HCT116 (cell line): ENCODE results near the gene RFLNA. TPM values are rescaled to one million over a fixed set of nuclear protein-coding genes. Genes with fewer than 3 reads are reported as not detected.

ENCODE experiments used
- ATAC-seq: fragments of 200-7000 bp; cut with Tn5 transposase; 2 replicates; pipeline ENCODE4 v1.9.1; 2020; ENCODE audit warnings: mild to moderate bottlenecking, moderate library complexity
- BruUV-seq: library from RNA; stranded (reverse); fragments of 400-500 nt; replicated peaks from 2 replicates; lab custom pipeline; 2021; lab: Mats Ljungman, UMichigan
- CTCF ChIA-PET: fragments of 300-600 bp; sonication (Branson Sonifier 250); formaldehyde crosslinking; loops from one replicate; lab custom pipeline; 2021; ENCODE audit warnings: antibody characterized with exemption; lab: Charles Lee
- POLR2A ChIA-PET: fragments of 300-600, 350-600 bp; sonication (Branson Sonifier 250); formaldehyde crosslinking; loops from one replicate; lab custom pipeline; 2021; ENCODE audit warnings: antibody characterized with exemption; lab: Charles Lee
- RAD21 ChIA-PET, 2 experiments: fragments of 300-600 bp; sonication (Branson Sonifier 250); formaldehyde crosslinking; loops; one replicate each; lab custom pipeline; 2023; ENCODE audit warnings: low total read pairs in 2 of 2; ENCODE audit not compliant: uncharacterized antibody in 2 of 2, unreplicated experiment in 2 of 2, low non-redundant PET in 1 of 2; lab: Charles Lee
- DNase-seq: peaks from one replicate; pipeline ENCODE4 v3.0.0-alpha.2; 2010; ENCODE audit warnings: low read depth, low spot score
- H2AFZ ChIP-seq: fragments of 200-600 bp; shearing (Covaris generic), sonication (generic); 2 replicates; pipeline ENCODE4 v1.6.1; 2017; ENCODE audit warnings: low read depth, mixed run types, mixed read lengths, antibody characterized with exemption, low read length; ENCODE audit not compliant: poor library complexity, severe bottlenecking
- H3K27ac ChIP-seq: 2 replicates; pipeline ENCODE4 v1.5.1; 2012; ENCODE audit warnings: low read depth, low read length
- H3K27me3 ChIP-seq: fragments of 200-600 bp; sonication (generic); 2 replicates; pipeline ENCODE4 v1.6.1; 2016; ENCODE audit warnings: mixed run types, low read length, mixed read lengths; ENCODE audit not compliant: insufficient read depth
- H3K36me3 ChIP-seq, 2 experiments: fragments of 200-500 bp in 1 of 2; fragments of 200-600 bp in 1 of 2; sonication (Bioruptor generic) in 1 of 2; sonication (generic) in 1 of 2; 2 replicates each; pipeline versions ENCODE4 v1.5.1 to v1.6.1; 2014 to 2016; ENCODE audit warnings: low read length in 2 of 2, inconsistent platforms in 1 of 2, mixed read lengths in 1 of 2, mixed run types in 1 of 2; ENCODE audit not compliant: insufficient read depth in 2 of 2, control insufficient read depth in 1 of 2
- H3K4me1 ChIP-seq, 2 experiments: fragments of 200-600 bp in 1 of 2; sonication (generic) in 1 of 2; 2 replicates each; pipeline versions ENCODE4 v1.5.1 to v1.6.1; 2012 to 2017; ENCODE audit warnings: low read length in 2 of 2, inconsistent platforms in 1 of 2, mild to moderate bottlenecking in 1 of 2, mixed read lengths in 1 of 2, mixed run types in 1 of 2, moderate library complexity in 1 of 2; ENCODE audit not compliant: insufficient read depth in 2 of 2, control insufficient read depth in 1 of 2
- H3K4me2 ChIP-seq: fragments of 200-600 bp; sonication (generic); 2 replicates; pipeline ENCODE4 v1.6.1; 2017; ENCODE audit warnings: mixed run types, low read length, mixed read lengths
- H3K4me3 ChIP-seq, 2 experiments: fragments of 200-600 bp in 1 of 2; sonication (generic) in 1 of 2; replicated peaks in 1 of 2; 2 replicates each; pipeline ENCODE4 v1.5.1; 2011 to 2016; ENCODE audit warnings: low read length in 2 of 2, control low read depth in 1 of 2, low read depth in 1 of 2, mild to moderate bottlenecking in 1 of 2, mixed read lengths in 1 of 2, mixed run types in 1 of 2
- H3K79me2 ChIP-seq: fragments of 200-600 bp; sonication (generic); 2 replicates; pipeline ENCODE4 v1.6.1; 2017; ENCODE audit warnings: mild to moderate bottlenecking, mixed run types, low read length, moderate library complexity, mixed read lengths; ENCODE audit not compliant: insufficient read depth
- H3K9ac ChIP-seq: fragments of 200-600 bp; sonication (generic); 2 replicates; pipeline ENCODE4 v1.6.1; 2016; ENCODE audit warnings: low read length, mixed read lengths
- H3K9me2 ChIP-seq: fragments of 200-600 bp; sonication (generic), shearing (Covaris generic); 2 replicates; pipeline ENCODE4 v1.6.1; 2017; ENCODE audit warnings: mixed run types, mild to moderate bottlenecking, moderate library complexity; ENCODE audit not compliant: insufficient read depth
- H3K9me3 ChIP-seq, 2 experiments: fragments of 200-500 bp in 1 of 2; fragments of 200-600 bp in 1 of 2; sonication (Bioruptor generic) in 1 of 2; sonication (generic) in 1 of 2; 2 replicates each; pipeline ENCODE4 v1.6.1; 2014 to 2017; ENCODE audit warnings: low read length in 2 of 2, mixed read lengths in 2 of 2, inconsistent platforms in 1 of 2, low read depth in 1 of 2, mild to moderate bottlenecking in 1 of 2, mixed run types in 1 of 2, moderate library complexity in 1 of 2; ENCODE audit not compliant: control insufficient read depth in 1 of 2, insufficient read depth in 1 of 2
- H4K20me1 ChIP-seq: fragments of 200-600 bp; sonication (generic), shearing (Covaris generic); 2 replicates; pipeline ENCODE4 v1.6.1; 2017; ENCODE audit warnings: mixed run types, mild to moderate bottlenecking, moderate library complexity; ENCODE audit not compliant: insufficient read depth
- CBX3 ChIP-seq: IDR thresholded peaks from 2 replicates; pipeline ENCODE4 v1.6.1; 2012; ENCODE audit warnings: low read depth
- EZH2 ChIP-seq: fragments of 200-600 bp; sonication (generic); IDR thresholded peaks from 2 replicates; pipeline ENCODE4 v1.6.1; 2017; ENCODE audit warnings: antibody characterized with exemption, mixed run types
- ZBTB33 ChIP-seq: IDR thresholded peaks from 2 replicates; pipeline ENCODE4 v1.6.1; 2011; ENCODE audit warnings: mild to moderate bottlenecking, low read length, moderate library complexity; ENCODE audit not compliant: insufficient replicate concordance; ENCODE audit errors: extremely low read depth
- intact Hi-C: fragments of 100-400 bp; cut with micrococcal nuclease; formaldehyde crosslinking; loops from 2 replicates; pipeline ENCODE4 v1.10.0; 2022
- total RNA-seq: library from RNA; stranded (reverse); gene quantifications from one replicate; pipeline ENCODE4 v1.2.1, GENCODE V29; 2021; ENCODE audit not compliant: unreplicated experiment
- TF ChIP-seq, protein P1 (sequence below), 3 experiments: fragments of 200-600 bp in 1 of 3; sonication (generic) in 1 of 3; IDR thresholded peaks in 2 of 3; conservative IDR thresholded peaks in 1 of 3; 2 replicates each; pipeline ENCODE4 v1.5.1; 2012 to 2017; ENCODE audit warnings: low read depth in 2 of 3, low read length in 2 of 3, antibody characterized with exemption in 1 of 3, borderline replicate concordance in 1 of 3, control low read depth in 1 of 3, mild to moderate bottlenecking in 1 of 3, mixed read lengths in 1 of 3, mixed run types in 1 of 3, moderate library complexity in 1 of 3; ENCODE audit not compliant: insufficient read depth in 1 of 3

The RFLNA gene
- total RNA-seq, 1 experiment from 2014 or later = not detected

GRCh38 chr12:124318278-124319020 lies 23.6 kb downstream of the RFLNA start (continued):
- no peak for TF ChIP-seq ZBTB33
- TF ChIP-seq CBX3 = no peak
- TF ChIP-seq, protein P1, sequence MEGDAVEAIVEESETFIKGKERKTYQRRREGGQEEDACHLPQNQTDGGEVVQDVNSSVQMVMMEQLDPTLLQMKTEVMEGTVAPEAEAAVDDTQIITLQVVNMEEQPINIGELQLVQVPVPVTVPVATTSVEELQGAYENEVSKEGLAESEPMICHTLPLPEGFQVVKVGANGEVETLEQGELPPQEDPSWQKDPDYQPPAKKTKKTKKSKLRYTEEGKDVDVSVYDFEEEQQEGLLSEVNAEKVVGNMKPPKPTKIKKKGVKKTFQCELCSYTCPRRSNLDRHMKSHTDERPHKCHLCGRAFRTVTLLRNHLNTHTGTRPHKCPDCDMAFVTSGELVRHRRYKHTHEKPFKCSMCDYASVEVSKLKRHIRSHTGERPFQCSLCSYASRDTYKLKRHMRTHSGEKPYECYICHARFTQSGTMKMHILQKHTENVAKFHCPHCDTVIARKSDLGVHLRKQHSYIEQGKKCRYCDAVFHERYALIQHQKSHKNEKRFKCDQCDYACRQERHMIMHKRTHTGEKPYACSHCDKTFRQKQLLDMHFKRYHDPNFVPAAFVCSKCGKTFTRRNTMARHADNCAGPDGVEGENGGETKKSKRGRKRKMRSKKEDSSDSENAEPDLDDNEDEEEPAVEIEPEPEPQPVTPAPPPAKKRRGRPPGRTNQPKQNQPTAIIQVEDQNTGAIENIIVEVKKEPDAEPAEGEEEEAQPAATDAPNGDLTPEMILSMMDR (IDR thresholded peaks at IDR 0.05 in 2 of 3, conservative IDR thresholded peaks at IDR 0.05 in 1 of 3; ENCODE audit: borderline replicate concordance in 1 of 3, insufficient read depth in 1 of 3, low read depth in 2 of 3, low read length in 2 of 3) = no peak
- TF ChIP-seq, all 23 proteins: peak for 0

DNA sequence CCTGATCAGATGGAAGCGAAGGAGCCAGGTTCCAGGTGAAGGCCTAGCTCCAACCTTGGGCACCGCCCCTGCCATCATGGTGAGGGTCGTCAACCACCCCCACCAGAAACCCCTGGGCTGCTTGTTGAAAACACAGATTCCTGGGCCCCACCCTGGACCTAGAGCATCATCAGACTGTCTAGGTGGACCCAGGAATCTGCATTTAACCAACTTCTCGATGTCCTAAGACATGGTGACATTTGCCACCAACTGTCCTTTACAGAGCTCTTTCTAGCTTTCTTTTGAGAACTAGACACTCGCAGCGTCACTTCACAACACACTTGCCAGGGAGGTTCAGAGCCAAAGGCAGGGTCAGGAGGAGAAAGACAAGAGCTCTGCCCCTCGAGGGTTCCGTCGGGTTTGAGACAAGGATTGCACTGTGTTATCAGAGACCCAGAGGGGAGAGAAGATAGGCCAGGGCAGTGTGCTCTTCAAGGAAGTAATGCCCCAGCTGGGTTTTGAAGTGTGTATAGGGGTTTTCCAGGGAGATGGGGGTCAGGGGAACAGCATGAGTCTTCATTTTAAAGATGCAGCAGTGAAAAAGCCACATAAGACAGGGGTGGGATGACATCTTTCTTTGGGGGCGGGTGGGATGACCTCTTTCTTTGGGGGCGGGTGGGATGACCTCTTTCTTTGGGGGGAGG lies 24.6 kb downstream of the RFLNA start:
- ATAC-seq = no peak

More for the DNA sequence above, 24.6 kb downstream of the RFLNA start:
- H3K9me2 ChIP-seq = no peaks in the 10 kb centered on the region
- no peak overlapping the region for H3K4me2 ChIP-seq
- H3K79me2 ChIP-seq = no peaks in the 10 kb centered on the region
- TF ChIP-seq EZH2 = no peak
- RAD21 ChIA-PET = no interaction called here
- CTCF ChIA-PET = no interaction called here
- no peaks in the 10 kb centered on the region for H3K4me1 ChIP-seq
- intact Hi-C loops = loop anchor here (5.0 kb wide), 1 partner anchor 267 kb away; no protein-coding TSS in a partner anchor
- no peaks in the 10 kb centered on the region for H4K20me1 ChIP-seq
- H3K27ac ChIP-seq = no peak overlapping the region
- no peak for DNase-seq
- no peak overlapping the region for H3K9ac ChIP-seq
- BruUV-seq = no TSS peak
- H3K9me3 ChIP-seq = peaks cover 0 to 7% of the 10 kb centered on the region in 2 experiments; a peak in 1 of 4 replicates
- H2AFZ ChIP-seq = no peak overlapping the region
- H3K4me3 ChIP-seq = no peak overlapping the region
- H3K27me3 ChIP-seq = no peaks in the 10 kb centered on the region
- POLR2A ChIA-PET = no interaction called here
- peaks cover 0 to 12% of the 10 kb centered on the region in 2 experiments; a peak in 2 of 4 replicates for H3K36me3 ChIP-seq
